ENCODE measurements around the gene KLK8.
"Not testable (repeated sequence)": the region's sequence is repeated elsewhere in the genome, so short reads cannot be mapped to it uniquely, and the experiment has no call there.

KLK8 gene

DNA sequence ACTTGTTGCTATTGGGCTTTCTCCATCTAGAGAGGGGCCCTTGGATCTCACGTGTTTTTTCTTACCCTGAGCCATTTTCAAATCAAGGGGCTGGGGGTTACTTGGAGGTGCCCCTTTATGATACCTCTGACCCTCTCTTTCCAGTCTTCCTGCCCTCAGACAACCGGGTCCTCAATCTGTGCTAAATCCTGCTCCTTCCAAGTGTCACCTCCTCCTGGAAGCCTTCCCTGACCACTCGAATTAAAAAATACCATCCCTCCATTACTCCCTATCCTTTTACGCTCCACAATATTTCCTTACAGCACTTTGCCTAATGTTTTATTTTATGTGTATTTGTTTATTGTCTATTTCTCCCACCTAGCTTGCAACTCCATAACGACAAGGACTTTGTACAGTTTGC is 3.3 kb downstream of the KLK8 start:
- in situ Hi-C loops (cut with MboI; ENCODE audit: low pct_unique_long_range_greater_than_20kb, low sequenced_read_pairs) = no loop called here
- DNase-seq = no peak

DNA sequence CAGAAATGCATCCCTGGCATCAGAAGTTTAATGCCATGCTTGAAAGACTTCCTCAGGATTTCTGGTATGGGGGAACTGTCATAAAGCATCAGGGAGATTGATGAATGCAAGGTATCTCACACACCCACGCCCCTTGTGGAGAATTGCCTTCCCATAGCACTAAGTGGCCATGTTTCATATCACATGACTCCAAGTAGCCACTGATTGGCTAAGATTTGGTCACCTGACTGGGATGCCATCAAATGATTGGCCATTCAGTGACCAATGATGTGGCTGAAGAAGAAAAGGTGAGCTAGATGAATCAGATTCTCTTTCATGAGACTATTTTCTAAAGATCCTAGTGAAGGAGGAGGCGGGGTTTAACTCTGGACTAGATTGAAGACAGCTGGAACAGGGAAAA is 7.3 kb downstream of the KLK8 start:
- no peak for DNase-seq
- in situ Hi-C loops (cut with MboI; ENCODE audit: low pct_unique_long_range_greater_than_20kb, low sequenced_read_pairs) = no loop called here

DNA sequence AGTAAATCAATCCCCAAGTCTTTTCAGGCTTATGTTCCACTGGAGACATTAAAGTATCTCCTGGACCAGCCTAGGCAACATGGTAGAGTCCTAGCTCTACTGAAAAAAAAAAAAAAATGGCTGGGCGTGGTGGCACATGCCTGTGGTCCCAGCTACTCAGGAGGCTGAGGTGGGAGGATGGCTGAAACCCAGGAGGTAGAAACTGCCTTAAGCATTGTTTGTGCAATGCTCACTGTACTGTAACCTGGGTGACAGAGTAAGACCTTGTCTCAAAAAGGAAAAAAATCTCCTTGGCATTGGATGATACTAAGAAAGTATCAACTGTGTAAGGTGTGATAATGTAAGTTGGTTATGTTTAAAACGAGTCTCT is 8.8 kb downstream of the KLK8 start:
- in situ Hi-C loops (cut with MboI; ENCODE audit: low pct_unique_long_range_greater_than_20kb, low sequenced_read_pairs) = no loop called here
- no peak for DNase-seq

DNA sequence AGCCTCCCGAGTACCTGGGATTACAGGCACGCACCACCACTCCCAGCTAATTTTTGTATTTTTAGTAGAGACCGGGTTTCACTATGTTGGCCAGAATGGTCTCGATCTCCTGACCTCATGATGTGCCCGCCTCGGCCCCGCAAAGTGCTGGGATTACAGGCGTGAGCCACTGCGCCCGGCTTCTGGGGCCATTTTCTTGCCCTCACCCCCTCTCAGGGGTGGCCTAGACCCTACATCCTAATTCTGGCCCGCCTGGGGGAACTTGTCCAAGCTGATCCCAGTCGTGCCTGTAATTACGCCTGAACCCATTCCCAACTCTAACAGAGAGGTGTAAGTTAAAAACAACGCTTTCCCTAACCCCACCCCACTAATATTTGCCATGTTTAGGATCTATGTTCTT is 17.0 kb downstream of the KLK8 start:
- in situ Hi-C loops (cut with MboI; ENCODE audit: low pct_unique_long_range_greater_than_20kb, low sequenced_read_pairs); DNase-seq: not testable (repeated sequence)

DNA sequence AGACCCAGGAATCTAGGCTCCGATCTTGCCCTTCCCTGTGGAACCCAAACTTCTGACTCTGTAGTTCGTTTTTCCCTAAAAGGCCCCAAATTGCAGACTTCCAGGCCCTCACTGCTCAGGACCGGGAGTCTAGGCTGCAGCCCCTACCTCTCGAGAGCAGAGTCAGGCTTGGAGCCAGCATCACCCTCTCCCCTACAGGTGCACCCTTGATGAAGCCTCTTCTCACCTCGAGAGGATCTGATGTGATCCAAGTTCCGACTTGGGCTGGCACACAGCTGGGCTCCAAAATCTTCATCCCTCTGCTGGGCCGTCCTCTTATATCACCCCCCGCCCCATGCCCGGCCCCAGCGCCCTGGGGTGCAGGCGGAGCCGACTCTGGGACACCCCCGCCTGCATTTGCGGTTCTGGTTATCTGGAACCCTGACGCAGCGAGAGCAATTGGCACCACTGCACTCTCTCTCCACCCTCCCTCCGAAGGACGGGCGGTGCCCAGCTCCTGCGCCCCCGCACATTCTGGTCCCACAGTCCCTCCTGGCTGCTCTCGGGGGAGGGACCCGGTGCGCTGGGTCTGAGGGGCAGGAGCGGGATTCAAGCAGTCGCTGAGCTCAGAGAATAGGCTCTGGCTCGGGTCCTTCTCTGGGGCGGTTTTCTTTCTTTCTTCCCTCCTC is 17.6 kb downstream of the KLK8 start, which contains the start of gene KLK7:
Gene KLK7, minus strand, starts transcription at position 293 of the 668 bp plus-strand sequence. CDS start 1,518 bp downstream, outside the sequence.
- no peak for DNase-seq
- in situ Hi-C loops (cut with MboI; ENCODE audit: low pct_unique_long_range_greater_than_20kb, low sequenced_read_pairs) = no loop called here

DNA sequence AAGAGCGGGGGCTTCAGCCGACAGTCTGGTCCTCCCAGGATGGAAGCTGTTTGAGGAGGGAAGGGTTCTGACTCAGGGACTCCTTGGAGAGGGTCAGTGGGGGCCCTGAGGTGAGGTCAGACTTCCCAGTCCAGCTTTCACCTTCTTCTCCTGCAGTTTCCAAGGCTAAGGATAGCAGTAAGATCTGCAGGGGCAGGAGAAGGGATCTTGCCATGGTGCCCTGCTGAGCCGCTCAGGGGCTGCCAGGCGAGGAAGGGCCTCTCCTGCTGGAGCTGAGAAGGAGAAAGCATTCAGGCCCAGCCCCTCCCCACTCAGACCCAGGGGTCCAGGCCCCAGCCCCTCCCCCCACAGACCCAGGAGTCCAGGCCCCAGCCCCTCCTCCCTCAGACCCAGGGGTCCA is 19.2 kb downstream of the KLK8 start:
- in situ Hi-C loops (cut with MboI; ENCODE audit: low pct_unique_long_range_greater_than_20kb, low sequenced_read_pairs) = no loop called here
- DNase-seq = no peak

DNA sequence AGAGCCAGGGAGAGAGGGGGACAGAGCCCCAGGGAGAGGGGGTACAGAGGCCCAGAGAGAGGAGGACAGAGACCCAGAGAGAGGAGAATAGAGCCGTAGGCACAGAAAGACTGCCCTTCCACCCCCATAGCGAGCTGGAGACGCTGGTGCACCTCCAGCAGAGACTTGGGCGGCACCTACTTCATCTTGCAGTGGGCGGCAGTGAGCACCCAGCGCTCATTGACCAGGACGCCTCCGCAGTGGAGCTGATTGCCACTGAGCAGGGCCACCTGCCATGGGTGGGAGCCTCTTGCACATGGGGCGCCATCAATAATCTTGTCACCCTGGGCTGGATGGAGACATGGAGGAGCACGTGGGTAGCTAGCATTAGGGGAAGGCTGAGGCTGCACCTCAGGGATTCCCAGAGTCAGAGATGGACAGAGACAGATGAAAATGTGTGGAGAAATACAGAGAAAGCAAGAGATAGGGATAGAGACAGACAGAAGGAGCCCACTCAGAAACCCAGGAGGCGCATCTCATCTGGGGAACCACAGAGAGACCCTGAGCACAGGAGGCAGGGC is 19.7 kb downstream of the KLK8 start:
- no peak for DNase-seq
- in situ Hi-C loops (cut with MboI; ENCODE audit: low pct_unique_long_range_greater_than_20kb, low sequenced_read_pairs) = no loop called here

DNA sequence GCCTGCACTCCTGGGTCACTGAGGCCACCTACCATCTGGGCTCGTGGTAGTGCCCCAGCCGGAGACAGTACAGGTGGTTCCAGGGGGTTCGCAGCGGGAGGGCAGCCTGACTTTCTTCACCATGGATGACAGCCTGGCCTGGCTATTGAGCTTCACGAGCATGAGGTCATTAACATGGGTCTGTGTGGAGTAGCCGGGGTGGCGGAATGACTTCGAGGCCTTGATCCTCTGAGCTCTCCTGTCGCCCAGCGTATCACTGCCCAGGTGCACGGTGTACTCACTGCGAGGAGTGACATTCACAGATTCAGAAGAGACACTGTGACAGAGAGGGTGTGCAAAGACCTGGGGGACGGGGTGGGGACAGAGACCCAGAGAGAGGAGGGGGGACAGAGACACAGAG is 21.2 kb downstream of the KLK8 start:
- in situ Hi-C loops (cut with MboI; ENCODE audit: low pct_unique_long_range_greater_than_20kb, low sequenced_read_pairs) = no loop called here
- DNase-seq = no peak

DNA sequence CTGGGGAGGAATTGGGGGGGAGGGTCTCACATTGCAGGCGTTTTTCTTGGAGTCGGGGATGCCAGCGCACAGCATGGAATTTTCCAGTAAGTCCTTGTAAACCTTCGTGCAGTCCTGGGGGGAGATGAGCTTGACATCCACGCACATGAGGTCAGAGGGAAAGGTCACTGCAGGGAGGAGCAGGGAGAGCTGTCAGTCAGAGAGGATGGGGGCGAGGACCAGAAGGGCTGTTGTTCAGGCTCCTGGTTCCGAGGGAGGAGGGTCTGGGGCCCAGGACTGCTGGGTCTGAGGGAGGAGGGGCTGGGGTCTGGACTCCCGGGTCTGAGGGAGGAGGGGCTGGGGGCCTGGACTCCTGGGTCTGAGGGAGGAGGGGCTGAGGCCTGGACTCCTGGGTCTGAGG is 21.6 kb downstream of the KLK8 start:
- no peak for DNase-seq
- in situ Hi-C loops (cut with MboI; ENCODE audit: low pct_unique_long_range_greater_than_20kb, low sequenced_read_pairs) = no loop called here

DNA sequence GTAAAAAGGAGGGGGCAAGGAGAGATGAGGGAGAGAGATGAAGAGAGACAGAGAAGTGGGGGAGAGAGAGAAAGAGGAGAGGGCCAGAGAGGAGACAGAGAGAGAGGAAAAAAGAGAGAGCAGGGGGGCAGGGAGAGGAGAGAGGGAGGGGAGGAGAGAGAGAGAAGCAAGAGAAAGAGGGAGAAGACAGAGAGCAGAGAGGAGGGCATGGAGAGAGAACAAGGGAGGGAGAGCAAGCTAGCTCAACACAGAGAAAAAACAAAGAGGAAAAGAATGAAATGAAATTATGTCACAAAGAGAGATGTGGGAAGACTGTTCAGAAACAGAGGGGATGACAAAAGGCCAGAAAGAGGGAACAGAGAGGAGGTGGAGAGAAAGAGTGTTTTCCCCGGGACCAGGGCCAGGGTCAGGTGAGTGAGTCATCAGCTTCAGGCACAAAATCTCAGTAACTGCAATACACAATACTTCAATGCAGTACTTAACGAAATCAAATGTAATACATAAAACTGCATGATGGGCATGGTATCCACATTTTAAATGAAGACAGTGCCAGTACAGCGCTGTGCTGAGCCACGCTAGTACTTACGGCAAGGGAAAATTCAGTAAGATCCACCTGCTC is 22.5 kb downstream of the KLK8 start:
- no peak for DNase-seq
- in situ Hi-C loops (cut with MboI; ENCODE audit: low pct_unique_long_range_greater_than_20kb, low sequenced_read_pairs) = no loop called here

DNA sequence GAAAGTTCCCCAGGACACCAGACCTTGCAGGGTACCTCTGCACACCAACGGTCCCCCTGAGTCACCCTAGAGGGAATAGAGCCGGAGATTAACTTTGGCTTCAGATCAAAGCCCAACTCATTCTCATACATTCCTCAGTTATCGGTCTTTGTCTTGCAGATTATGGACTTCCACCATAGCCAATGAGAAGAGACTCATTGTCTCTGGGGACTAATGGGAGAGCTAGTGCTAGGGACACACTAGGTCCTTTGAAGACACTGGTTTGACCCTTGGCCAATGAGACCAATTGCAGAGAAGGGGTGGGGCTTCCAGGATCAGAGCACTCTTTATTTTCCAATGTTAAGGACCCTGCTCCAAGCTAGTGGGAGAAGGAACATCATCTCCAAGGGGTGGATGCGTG is 23.8 kb downstream of the KLK8 start:
- in situ Hi-C loops (cut with MboI; ENCODE audit: low pct_unique_long_range_greater_than_20kb, low sequenced_read_pairs) = no loop called here
- DNase-seq = no peak

DNA sequence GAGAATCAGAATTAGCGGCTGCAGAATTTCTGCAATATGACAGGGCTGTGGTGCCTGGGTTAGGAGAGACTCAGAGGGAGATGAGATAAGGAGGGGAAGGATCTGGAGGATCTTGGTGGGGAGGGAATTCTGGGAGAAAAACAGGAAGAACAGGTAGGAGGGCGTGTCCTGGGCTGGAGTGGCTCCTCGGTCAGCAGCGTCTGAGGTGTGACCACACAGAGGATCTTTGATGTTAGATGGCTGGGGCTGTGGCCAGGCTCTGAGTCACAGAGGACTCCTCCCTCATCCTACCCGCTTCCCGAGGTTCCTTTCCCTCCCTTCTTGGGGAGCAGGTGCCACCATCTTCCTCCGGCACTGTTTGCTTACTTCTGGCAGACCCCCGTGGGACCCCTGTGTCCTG is 25.6 kb downstream of the KLK8 start:
- DNase-seq = no peak
- in situ Hi-C loops (cut with MboI; ENCODE audit: low pct_unique_long_range_greater_than_20kb, low sequenced_read_pairs) = no loop called here

DNA sequence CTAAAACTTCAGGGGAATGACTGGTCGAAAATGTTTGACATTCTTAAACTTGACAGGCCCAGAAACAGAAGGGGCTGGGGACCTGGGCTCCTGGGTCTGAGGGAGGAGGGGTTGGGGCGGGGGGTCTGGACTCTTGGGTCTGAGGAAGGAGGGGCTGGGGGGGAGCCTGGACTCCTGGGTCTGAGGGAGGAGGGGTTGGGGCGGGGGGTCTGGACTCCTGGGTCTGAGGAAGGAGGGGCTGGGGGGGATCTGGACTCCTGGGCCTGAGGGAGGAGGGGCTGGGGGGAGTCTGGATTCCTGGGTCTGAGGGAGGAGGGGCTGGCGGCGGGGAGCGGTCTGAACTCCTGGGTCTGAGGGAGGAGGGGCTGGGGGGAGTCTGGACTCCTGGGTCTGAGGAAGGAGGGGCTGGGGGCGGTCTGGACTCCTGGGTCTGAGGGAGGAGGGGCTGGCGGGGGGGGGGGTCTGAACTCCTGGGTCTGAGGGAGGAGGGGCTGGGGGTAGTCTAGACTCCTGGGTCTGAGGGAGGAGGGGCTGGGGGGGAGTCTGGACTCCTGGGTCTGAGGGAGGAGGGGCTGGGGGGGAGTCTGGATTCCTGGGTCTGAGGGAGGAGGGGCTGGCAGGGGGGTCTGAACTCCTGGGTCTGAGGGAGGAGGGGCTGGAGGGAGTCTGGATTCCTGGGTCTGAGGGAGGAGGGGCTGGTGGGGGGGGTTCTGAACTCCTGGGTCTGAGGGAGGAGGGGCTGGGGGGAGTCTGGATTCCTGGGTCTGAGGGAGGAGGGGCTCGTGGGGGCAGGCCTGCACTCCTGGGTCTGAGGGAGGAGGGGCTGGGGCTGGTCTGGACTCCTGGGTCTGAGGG is 26.5 kb downstream of the KLK8 start:
- in situ Hi-C loops (cut with MboI; ENCODE audit: low pct_unique_long_range_greater_than_20kb, low sequenced_read_pairs) = no loop called here
- no peak for DNase-seq

DNA sequence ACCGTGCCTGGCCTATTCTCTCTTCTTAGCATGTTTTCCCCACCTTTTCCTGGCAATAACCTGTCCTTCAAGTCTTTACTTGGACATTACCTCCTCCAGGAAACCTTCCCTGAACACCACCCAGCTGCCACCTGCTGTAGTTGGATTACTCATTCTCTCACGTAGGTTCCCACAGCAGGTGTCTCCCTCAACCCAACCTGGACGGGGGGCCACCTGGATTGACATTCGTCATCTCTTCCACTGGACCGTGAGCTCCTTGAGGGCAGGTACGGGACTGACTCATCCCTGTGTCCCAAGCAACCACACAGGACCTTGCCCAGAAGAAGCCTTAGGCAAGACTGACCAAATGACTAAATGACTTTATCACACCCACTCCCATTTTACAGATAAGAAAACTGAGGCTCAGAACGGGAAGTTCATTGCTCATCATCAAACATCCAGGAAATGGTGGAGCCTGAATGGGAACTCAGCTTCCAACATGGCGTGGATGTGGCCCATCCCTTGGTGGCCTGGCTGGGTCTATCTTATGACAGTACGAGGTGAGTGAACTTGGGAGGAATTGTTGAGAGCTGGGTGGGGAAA is 28.5 kb downstream of the KLK8 start:
- DNase-seq = no peak
- in situ Hi-C loops (cut with MboI; ENCODE audit: low pct_unique_long_range_greater_than_20kb, low sequenced_read_pairs) = no loop called here

DNA sequence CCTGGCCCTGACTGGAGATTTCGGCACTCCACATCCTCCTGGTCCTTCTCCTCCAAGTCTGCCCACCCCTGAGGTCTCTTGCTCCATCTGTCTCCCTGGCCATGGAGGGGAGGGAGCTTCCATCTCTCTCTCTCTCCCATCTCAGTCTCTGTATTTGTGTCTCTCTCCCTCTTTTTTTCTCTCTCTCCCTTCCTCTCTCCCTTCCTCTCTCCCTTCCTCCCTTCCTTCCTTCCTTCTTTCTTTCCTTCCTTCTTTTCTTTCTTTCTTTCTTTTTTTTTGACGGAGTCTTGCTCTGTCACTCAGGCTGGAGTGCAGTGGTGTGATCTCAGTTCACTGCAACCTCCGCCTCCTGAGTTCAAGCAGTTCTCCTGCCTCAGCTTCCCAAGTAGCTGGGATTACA is 31.6 kb downstream of the KLK8 start:
- DNase-seq; in situ Hi-C loops (cut with MboI; ENCODE audit: low pct_unique_long_range_greater_than_20kb, low sequenced_read_pairs): not testable (repeated sequence)

DNA sequence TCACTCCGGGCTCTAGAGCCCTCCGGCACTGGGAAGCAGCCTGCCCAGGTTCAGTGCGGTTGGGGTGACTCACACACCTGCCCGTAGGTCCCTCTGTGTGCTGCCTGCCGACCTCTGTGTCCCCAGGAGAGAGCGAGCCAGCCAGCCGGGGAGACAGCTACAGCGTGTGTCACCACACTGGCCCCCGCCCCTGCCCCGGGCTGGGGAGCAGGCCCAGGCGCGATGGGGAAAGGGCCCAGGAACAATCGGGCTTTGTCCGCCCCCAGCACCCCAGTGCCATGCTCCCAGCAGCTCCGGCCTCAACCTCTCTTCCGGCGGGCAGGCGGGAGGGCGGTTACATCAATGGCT is 32.0 kb downstream of the KLK8 start, which contains the start of gene KLK6:
Gene KLK6, minus strand, starts transcription at position 179 of the 348 bp plus-strand sequence. CDS start 1,487 bp downstream, outside the sequence.
- no peak for DNase-seq
- in situ Hi-C loops (cut with MboI; ENCODE audit: low pct_unique_long_range_greater_than_20kb, low sequenced_read_pairs) = no loop called here

DNA sequence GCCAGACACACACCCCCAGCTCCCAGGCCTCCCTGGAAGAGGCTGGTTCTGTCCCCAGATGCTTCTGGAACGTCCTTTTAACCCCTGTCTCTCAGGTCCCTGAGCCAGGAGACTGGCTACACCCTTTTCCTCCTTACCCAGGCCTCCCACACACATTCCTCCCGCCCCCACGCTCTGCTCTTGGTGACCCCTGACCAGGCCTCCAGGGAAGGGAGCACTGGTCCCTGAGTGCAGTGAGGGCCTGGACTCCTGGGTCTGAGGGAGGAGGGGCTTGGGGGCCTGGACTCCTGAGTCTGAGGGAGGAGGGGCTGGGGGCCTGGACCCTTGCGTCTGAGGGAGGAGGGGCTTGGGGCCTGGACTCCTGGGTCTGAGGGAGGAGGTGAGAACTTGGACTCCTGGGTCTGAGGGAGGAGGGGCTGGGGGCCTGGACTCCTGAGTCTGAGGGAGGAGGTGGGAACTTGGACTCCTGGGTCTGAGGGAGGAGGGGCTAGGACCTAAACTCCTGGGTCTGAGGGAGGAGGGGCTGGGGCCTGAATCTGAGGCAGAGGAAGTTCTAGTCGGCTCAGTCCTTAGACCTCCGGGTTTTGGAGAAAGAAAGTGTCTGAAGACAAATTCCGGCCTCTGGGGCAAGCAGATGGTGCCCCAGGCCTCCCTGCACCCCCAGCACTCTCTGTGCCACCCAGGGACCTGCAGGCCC is 32.5 kb downstream of the KLK8 start:
- in situ Hi-C loops (cut with MboI; ENCODE audit: low pct_unique_long_range_greater_than_20kb, low sequenced_read_pairs) = no loop called here
- DNase-seq = no peak

DNA sequence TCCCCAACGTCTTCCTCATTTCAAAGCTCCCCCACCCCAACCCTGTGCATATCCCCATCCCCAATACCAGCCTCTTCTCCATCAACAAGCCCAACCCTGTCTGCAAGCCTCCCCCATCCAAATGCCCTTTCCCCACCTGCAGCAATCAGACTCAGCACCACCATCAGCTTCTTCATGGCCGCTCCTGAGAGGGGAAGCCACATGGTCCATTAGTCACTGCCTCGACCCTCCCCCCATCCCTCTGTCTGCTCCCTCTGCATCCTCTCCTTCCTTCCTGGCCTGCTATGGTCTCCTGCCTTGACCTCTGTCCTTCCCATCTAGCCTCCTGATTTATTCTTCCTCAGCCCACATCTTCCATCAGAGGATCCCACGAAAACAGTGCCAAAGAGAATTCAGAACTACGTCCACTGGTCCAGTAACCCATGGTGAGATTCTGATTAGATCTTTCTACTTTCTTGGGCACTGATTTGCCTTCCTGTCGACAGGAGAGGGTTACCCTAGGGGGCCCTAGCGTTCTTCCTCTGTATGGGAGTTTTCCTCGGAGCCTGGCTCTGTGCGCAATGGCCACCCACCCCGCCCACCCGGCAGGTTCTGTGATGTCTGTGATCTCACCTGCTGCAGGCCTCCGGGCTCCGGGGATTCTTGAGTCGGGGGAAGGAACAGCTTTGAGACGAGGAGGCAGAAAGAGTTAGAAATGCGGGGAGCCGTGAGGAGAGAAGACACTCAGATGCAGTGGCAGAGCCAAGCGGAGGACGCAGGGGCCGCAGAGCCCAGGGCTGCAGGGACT is 33.3 kb downstream of the KLK8 start:
- in situ Hi-C loops (cut with MboI; ENCODE audit: low pct_unique_long_range_greater_than_20kb, low sequenced_read_pairs) = no loop called here
- no peak for DNase-seq
